Large intestine (tissue), 3 donors: ENCODE data around the gene LIM2. TPM values are rescaled to one million over a fixed set of nuclear protein-coding genes. Genes with fewer than 3 reads are reported as not detected.

Source experiments
- DNase-seq, 2 donors: peaks; one replicate each; pipeline versions ENCODE4 v3.0.0 to v3.0.0-alpha.2; 2013
- H3K27ac ChIP-seq: one replicate; pipeline ENCODE4 v1.5.1; 2013; ENCODE audit warnings: low read length
- H3K27me3 ChIP-seq: 2 replicates; pipeline ENCODE4 v1.6.1; 2013; ENCODE audit warnings: low read length; ENCODE audit not compliant: control insufficient read depth, insufficient read depth
- H3K36me3 ChIP-seq: 2 replicates; pipeline ENCODE4 v1.6.1; 2013; ENCODE audit warnings: low read length; ENCODE audit not compliant: control insufficient read depth, insufficient read depth
- H3K4me1 ChIP-seq: one replicate; pipeline ENCODE4 v1.6.1; 2013; ENCODE audit warnings: low read length; ENCODE audit not compliant: control insufficient read depth, insufficient read depth
- H3K4me3 ChIP-seq: one replicate; pipeline ENCODE4 v1.5.1; 2013; ENCODE audit warnings: low read length
- H3K9me3 ChIP-seq: one replicate; pipeline ENCODE4 v1.6.1; 2013; ENCODE audit warnings: mild to moderate bottlenecking, low read depth, low read length, moderate library complexity; ENCODE audit not compliant: control insufficient read depth
- WGBS: methylation state at CpG from one replicate; pipeline ENCODE4 v1.1.5; 2013; ENCODE audit warnings: low lambda C conversion rate; ENCODE audit not compliant: insufficient coverage; 5-methylcytosine and 5-hydroxymethylcytosine counted together
- polyA plus RNA-seq: library from polyadenylated mRNA; unstranded; fragments of 120-200 nt; gene quantifications from one replicate; pipeline ENCODE4 v1.2.1, GENCODE V29; 2013

LIM2 gene
- polyA plus RNA-seq, 1 donor, result not detected

DNA sequence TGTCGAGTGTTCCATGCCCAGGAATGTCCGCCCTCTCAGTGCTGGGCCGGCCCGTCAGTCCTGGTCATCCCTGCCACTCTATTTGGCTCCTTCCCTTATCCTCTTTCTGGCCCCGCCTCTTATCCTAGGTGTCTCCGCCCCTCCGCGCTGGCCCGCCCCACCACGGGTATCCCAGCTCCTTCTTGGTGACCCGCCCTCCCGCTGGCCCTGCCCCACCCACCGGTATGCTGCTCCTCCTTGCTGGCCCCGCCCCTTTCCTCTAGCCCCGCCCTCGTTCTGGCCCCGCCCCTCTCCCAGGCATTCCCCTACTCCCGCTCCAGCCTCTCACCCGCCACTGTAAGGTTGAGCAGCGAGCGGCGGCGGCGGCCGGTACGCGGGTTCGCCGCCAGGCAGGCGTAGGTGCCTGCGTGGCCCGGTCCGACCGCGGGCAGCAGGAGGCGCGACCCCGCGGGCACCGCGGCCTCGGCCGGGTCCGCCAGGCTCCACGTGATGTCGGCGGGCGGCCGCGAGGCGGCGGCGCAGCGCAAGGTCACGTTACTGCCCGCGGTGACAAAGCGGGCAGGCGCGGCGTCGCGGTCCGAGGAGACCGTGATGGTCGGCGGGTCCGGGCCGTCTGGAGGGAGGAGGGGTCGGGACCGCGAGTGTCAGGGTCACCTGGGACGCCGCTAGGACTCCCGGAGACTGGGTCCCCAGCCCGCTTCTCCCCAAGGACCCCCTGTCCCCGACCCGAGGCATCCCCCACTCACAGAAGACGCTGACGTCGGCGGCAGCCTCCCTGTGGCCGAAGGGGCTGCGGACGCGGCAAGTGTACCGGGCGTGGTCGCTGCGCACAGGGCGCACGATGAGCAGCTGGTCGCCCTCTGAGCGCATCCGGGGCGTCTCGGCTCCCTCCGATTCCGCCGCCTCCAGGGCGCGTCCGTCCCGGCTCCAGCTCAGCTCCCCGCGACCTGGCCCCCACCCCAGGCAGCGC is 47.8 kb downstream of the LIM2 start:
- Histone ChIP-seq H3K27ac (peak overlapping the region; percentile 73), H3K4me1 (peaks cover 6% of the 10 kb centered on the region), H3K4me3 (peak overlapping the region; percentile 66), H3K27me3 (peaks cover 8% of the 10 kb centered on the region), H3K9me3 (no peaks in the 10 kb centered on the region), H3K36me3 (peaks cover 7% of the 10 kb centered on the region)
- DNase-seq, result peak; percentile 96
- WGBS, result no CpG with 5 or more reads among the region's 107 CpGs

GRCh38 chr19:51339313-51339686 is 48.5 kb downstream of the LIM2 start:
- Histone ChIP-seq H3K9me3 (no peaks in the 10 kb centered on the region), H3K27ac (peak overlapping the region; percentile 73), H3K4me3 (peak overlapping the region; percentile 66), H3K36me3 (peaks cover 2% of the 10 kb centered on the region), H3K4me1 (peaks cover 6% of the 10 kb centered on the region), H3K27me3 (peaks cover 8% of the 10 kb centered on the region)
- 4% methylated on average over 4 of the region's 10 CpGs for WGBS
- no peak for DNase-seq

GRCh38 chr19:51338563-51339312 is 49.0 kb downstream of the LIM2 start:
- 16% methylated on average over 5 of the region's 43 CpGs for WGBS
- DNase-seq, result peak; percentile 64 to 90
- peak overlapping the region; percentile 73 for H3K27ac ChIP-seq

GRCh38 chr19:51337861-51338562 is 49.8 kb downstream of the LIM2 start:
- Histone ChIP-seq H3K27me3 (peaks cover 8% of the 10 kb centered on the region), H3K27ac (no peak overlapping the region), H3K9me3 (no peaks in the 10 kb centered on the region), H3K4me3 (no peak overlapping the region), H3K4me1 (peaks cover 6% of the 10 kb centered on the region), H3K36me3 (no peaks in the 10 kb centered on the region)
- DNase-seq, result no peak
- WGBS, result 92% methylated on average over 2 of the region's 19 CpGs

More at GRCh38 chr19:51338563-51339312, 49.0 kb downstream of the LIM2 start:
- H3K36me3 ChIP-seq, result no peaks in the 10 kb centered on the region
- H3K4me1 ChIP-seq, result peaks cover 6% of the 10 kb centered on the region
- peak overlapping the region; percentile 66 for H3K4me3 ChIP-seq
- no peaks in the 10 kb centered on the region for H3K9me3 ChIP-seq
- peaks cover 8% of the 10 kb centered on the region for H3K27me3 ChIP-seq

DNA sequence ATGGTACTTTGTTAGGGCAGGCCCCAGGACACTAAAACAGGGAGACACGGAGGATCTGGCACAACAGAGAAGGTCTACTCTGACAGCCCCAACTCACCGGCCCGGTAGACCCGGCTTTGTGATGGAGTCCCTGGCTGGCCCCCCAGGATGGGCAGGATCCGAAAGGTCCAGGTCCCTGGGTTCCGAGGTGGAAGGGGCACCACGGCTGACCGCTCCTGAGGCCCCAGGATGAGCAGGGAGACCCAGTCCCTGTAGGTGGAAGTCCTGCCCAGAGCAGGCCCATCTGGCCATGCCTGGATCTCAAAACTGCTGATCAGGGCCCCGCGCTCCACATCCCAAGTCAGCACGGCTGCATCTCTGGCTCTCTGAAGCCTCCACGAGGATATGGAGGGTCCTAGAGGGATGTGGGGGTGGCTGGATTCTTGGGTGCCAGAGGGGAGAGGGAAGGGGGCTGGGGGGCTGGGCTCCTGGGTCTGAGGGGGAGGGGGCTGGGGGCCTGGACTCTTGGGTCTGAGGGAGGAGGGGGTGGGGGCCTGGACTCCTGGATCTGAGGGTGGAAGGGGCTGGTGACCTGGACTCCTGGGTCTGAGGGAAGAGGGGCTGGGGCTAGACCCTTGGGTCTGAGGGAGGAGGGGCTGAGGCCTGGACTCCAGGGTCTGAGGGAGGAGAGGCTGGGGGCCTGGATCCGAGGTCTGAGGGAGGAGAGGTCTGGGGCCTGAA is 50.5 kb downstream of the LIM2 start:
- no peaks in the 10 kb centered on the region for H3K9me3 ChIP-seq
- no CpG with 5 or more reads among the region's 13 CpGs for WGBS
- no peak for DNase-seq
- H3K4me1 ChIP-seq, result peaks cover 6% of the 10 kb centered on the region
- H3K27me3 ChIP-seq, result peaks cover 8% of the 10 kb centered on the region
- H3K27ac ChIP-seq, result no peak overlapping the region
- H3K36me3 ChIP-seq, result no peaks in the 10 kb centered on the region
- no peak overlapping the region for H3K4me3 ChIP-seq

DNA sequence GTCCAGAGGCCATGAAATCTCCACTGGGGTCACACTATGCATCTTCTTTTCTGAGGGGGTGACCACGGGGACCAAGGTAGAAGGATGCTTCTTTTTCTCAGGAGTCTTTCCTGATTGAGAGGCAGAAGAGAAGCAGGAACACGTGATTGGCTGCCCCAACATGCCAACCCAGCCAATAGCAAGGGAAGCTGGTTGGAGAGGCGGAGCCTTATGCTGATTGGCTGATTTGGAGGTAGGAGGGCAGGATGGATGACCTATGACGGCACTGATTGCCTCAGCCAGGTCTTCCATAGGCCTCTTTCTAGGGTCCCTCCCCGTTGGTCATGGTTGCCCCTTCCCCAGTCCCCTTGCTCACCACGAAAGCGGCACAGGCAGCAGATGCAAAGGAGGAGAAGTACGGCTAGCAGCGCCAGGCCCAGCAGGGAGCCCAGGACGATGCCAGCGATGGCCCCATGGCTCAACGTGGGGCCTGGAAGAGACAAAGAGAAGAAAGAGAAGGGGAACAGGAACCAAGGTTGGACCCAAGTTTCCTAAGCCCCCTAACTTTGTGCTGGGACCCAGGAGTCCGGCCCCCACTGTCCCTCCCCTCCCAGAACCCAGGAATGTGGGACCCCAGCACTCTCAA is 53.8 kb downstream of the LIM2 start:
- Histone ChIP-seq H3K4me1 (no peaks in the 10 kb centered on the region), H3K27ac (no peak overlapping the region), H3K27me3 (no peaks in the 10 kb centered on the region), H3K9me3 (no peaks in the 10 kb centered on the region), H3K36me3 (peaks cover 8% of the 10 kb centered on the region), H3K4me3 (no peak overlapping the region)
- no peak for DNase-seq
- WGBS, result no CpG with 5 or more reads among the region's 13 CpGs

GRCh38 chr19:51331716-51332115 is 56.1 kb downstream of the LIM2 start:
- H3K36me3 ChIP-seq, result peaks cover 8% of the 10 kb centered on the region
- H3K27ac ChIP-seq, result no peak overlapping the region
- H3K4me1 ChIP-seq, result peaks cover 7% of the 10 kb centered on the region
- DNase-seq, result no peak
- peaks cover 22% of the 10 kb centered on the region for H3K27me3 ChIP-seq
- no peaks in the 10 kb centered on the region for H3K9me3 ChIP-seq
- H3K4me3 ChIP-seq, result no peak overlapping the region
- 93% methylated on average over 3 of the region's 6 CpGs for WGBS

- H3K27ac ChIP-seq, result no peak overlapping the region
- H3K4me1 ChIP-seq, result peaks cover 7% of the 10 kb centered on the region
- H3K36me3 ChIP-seq, result peaks cover 8% of the 10 kb centered on the region
- no CpG with 5 or more reads among the region's 3 CpGs for WGBS
- no peaks in the 10 kb centered on the region for H3K9me3 ChIP-seq
- peaks cover 25% of the 10 kb centered on the region for H3K27me3 ChIP-seq
- DNase-seq, result no peak
- no peak overlapping the region for H3K4me3 ChIP-seq
Measured at GRCh38 chr19:51331193-51331592, 56.6 kb downstream of the LIM2 start.

DNA sequence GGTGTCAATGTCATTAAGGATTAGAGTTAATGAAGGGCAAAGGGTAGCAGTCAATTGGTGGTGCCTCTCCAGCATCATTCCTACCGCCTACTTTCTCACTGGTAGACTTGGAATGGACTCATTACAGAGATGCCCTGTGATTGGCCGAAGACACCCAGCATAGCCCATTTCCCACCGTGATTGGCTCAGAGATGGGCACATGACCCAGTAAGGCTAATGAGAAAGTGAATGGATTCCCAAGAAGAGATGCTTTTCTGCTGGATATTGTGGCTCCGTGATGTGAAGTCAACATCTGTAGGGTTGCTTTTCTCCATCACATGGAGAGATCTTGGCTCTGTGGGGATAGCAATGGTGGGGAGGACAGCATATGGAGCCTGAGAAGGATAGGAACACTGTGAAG is 57.4 kb downstream of the LIM2 start:
- DNase-seq, result no peak
- H3K27me3 ChIP-seq, result peaks cover 29% of the 10 kb centered on the region
- H3K36me3 ChIP-seq, result peaks cover 8% of the 10 kb centered on the region
- no peak overlapping the region for H3K27ac ChIP-seq
- WGBS, result no CpG with 5 or more reads among the region's 4 CpGs
- H3K9me3 ChIP-seq, result no peaks in the 10 kb centered on the region
- no peak overlapping the region for H3K4me3 ChIP-seq
- peaks cover 7% of the 10 kb centered on the region for H3K4me1 ChIP-seq
